Glomerular endothelial cell (primary cell): ENCODE measurements around the gene GFPT1. TPM values are rescaled to one million over a fixed set of nuclear protein-coding genes. Genes with fewer than 3 reads are reported as not detected.
"Not testable (repeated sequence)": the region's sequence is repeated elsewhere in the genome, so short reads cannot be mapped to it uniquely, and the experiment has no call there.

Experiments used
- DNase-seq: peaks from one replicate; pipeline ENCODE4 v3.0.0-alpha.2; 2011; ENCODE audit warnings: low read depth, low spot score; ENCODE audit errors: extremely low read depth
- total RNA-seq: library from RNA; depleted of rRNA; stranded (reverse); fragments of >200 nt; gene quantifications from 2 replicates; pipeline ENCODE4 v1.2.3, GENCODE V29; 2015

GFPT1 gene
- total RNA-seq, 1 donor from 2014 or later = 24.9 TPM

DNA sequence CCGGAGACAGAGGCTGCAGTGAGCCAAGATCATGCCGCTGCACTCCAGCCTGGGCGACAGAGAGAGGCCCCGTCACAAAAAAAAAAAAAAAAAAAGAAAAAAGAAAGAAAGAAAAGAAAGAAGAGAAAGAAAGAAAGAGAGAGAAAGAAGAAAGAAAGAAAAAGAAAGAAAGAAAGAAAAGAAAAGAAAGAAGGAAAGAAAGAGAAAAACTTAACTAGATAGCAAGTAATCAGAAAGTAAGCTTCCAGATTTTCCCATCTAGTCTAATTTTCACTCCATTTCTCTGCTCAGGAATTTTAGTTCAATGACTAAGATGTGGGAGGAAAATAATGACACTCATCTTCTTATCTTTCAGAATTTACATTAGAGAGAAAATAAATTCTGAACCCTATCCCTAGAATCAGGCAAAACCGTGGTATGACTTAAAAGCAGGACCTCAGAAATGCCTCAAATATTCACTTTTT is 2.4 kb downstream of the GFPT1 start:
- no peak for DNase-seq

DNA sequence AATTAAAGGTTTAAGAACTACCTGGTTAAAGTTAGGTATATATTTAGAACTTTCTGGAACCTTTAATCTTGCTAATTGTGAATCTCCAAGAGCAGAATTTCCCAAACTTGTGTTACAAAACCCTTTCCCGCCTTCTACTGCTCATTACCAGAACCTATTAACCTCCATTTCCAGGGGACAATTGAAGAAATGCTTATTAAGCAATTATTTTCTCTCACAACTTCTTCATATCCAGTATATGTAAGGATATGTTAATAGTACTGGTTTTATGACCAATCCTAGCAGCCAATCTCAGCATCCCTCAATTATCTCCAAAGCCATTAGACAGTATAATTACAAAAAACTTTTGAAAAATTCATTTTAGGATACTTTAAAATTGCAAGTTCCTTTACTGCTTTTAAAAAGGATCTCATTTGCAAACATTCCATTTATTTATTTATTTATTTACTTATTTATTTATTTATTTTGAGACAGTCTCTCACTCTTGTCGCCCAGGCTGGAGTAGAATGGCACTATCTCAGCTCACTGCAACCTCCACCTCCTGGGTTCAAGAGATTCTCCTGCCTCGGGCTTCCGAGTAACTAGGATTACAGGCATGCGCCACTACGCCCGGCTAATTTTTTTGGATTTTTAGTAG is 3.7 kb downstream of the GFPT1 start:
- no peak for DNase-seq

GRCh38 chr2:69382547-69382946 is 4.5 kb downstream of the GFPT1 start:
- no peak for DNase-seq

- DNase-seq = no peak
Observed at GRCh38 chr2:69381337-69381737, 5.7 kb downstream of the GFPT1 start.

- DNase-seq = no peak
Observed at GRCh38 chr2:69380072-69380917, 6.7 kb downstream of the GFPT1 start.

DNA sequence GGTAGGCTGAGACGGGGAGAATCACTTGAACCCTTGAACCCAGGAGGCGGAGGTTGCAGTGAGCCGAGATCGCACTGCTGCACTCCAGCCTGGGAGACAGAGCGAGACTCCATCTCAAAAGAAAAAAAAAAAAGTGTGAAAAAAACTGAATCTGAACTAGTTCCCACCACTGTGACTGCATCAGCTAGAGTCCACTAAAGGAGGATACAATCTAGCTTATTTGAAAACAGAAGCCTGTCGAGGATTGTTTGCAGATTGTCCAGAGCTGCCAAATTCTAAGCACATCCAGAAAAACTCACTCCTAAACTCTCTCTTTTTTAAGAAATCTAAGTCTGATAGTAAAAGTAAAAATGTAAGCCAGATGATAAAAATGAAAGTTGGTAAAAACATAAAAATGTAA is 10.6 kb downstream of the GFPT1 start:
- DNase-seq = no peak

- DNase-seq = no peak
Observed at GRCh38 chr2:69375494-69376353, 11.3 kb downstream of the GFPT1 start.

DNA sequence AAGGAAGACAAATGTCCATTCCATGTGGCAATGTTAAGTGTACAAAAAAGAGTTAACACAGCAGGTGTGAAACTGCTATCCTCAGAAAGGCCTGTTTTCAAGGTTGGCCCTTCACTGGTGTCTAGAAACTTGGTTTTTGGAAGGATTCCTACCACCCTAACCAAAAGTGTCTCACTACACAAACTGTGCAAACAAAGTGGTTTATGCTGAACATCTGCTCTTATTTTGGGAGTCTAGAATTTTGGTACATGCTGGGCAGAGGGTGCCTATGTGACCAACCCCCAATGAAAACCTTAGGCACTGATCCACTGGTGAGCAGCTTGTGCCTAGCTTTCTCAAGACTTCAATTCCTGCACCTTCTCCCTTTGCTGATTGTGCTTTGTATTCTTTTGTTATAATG is 14.3 kb downstream of the GFPT1 start:
- DNase-seq = no peak

- no peak for DNase-seq
Observed at GRCh38 chr2:69369802-69370201, 17.2 kb downstream of the GFPT1 start.

DNA sequence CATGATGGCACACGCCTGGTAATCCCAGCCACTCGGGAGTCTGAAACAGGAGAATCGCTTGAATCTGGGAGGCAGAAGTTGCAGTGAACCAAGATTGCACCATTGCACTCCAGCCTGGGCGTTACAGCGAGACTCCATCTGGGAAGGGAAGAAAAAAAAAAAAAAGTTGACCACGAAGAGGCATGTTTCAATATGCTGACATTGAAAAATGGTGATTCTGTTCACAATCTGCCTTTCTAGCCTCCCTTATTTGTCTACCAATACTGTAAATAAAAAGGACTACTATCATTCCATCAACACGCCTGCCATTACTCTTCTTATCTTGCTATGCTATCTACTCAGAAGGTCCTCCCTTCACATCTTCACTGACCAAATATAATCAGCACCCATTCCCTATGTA is 18.4 kb downstream of the GFPT1 start:
- DNase-seq = no peak

- DNase-seq = no peak
Observed at GRCh38 chr2:69359371-69359770, 27.7 kb downstream of the GFPT1 start.

GRCh38 chr2:69358914-69359313 is 28.1 kb downstream of the GFPT1 start:
- DNase-seq = no peak

DNA sequence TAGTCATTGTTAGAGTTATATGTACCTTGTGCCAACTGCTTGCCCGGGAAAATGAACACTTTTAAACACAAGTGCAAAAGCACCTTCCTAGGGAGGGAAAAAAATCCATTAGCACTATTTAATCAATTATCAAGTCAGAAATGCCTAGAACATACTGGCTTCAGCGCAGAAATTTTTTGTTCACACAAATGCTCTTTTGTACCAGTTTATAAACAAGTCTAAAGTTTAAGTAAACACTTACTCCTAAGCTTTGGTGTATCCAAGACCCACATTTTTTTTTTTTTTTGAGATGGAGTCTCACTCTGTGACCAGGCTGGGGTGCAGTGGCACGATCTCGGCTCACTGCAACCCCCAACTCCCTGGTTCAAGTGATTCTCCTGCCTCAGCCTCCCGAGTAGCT is 30.6 kb downstream of the GFPT1 start:
- no peak for DNase-seq

DNA sequence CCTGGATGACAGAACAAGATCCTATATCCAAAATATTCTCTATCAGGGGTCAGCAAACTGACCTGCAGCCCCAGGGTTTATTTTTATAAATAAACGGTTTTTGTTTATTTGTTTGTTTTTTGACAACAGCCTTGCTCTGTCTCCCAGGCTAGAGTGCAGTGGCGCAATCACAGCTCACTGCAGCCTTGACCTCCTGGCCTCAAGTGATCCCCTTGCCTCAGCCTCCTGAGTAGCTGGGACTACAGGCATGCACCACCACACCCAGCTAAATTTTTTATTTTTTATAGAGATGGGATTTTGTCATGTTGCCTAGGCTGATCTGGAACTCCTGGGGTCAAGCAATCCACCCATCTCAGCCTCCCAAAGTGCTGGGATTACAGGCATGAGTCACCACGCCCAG is 32.1 kb downstream of the GFPT1 start:
- DNase-seq = not testable (repeated sequence)

DNA sequence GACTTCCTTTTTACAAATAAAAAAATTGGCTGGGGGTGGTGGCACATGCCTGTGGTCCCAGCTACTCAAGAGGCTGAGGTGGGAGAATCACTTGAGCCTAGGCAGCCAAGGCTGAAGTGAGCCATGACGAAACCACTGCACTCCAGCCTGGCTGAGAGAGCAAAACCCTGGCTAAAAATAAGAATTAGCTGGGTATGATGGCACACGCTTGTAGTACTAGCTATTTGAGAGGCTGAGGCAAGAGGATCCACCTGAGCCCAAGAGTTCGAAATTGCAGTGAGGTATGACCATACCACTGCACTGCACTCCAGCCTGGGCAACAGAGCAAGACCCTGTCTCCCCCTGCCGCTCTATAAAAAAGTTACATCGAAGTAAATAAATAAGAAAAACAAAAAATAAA is 33.7 kb downstream of the GFPT1 start:
- no peak for DNase-seq

DNA sequence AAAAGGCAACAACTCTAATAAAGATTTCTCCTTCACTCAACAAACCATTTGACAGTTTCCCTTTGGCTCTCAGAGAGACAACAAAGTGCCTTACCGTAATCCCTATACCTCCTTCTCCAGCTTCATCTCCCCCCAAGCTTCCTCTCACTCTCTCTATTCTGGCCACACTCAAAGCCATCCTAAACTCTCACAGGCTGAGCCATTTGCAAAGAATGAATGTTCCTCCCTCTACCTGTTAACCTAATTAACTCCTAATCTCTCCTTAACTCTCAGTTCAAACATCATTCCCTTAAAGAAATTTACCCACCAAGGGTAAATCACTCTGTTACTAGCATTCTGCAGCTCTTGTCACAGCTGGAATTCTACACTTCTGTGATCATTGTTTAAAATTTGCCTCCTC is 38.2 kb downstream of the GFPT1 start:
- DNase-seq = no peak

DNA sequence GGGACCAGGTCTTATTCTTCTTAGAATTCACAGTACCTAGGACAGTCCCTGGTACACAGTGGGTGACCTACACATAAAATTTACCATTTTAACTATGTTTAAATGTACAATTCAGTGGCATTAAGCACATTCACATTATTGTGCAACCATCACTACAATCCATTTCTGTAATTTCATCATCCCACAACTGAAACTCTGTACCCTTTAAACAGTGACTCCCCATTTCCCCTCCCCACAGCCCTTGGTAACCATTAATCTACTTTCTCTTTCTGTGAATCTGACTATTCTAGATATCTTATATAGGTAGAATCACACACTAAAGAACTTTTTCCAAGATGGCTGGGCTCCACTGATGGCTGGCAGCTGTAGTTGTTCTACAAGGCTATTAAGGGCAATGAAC is 41.6 kb downstream of the GFPT1 start:
- no peak for DNase-seq

DNA sequence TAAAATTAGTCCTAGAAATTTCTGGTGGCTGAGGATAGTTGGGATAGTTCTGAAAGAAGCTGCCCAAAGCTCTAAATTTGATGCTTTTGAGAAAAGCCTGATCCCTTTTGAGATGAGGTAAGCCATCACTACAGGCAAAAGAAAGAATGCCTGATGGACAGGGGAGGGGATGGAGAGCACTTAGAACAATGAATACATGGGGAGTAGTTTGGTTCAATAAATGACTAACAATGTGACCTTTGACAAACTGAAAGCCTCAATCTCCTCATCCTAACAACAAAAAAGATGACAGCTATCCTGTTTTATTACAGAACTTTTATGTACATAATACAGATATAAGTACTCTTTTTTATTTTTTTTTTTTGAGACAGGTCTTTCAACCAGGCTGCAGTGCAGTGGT is 42.7 kb downstream of the GFPT1 start:
- DNase-seq = no peak

DNA sequence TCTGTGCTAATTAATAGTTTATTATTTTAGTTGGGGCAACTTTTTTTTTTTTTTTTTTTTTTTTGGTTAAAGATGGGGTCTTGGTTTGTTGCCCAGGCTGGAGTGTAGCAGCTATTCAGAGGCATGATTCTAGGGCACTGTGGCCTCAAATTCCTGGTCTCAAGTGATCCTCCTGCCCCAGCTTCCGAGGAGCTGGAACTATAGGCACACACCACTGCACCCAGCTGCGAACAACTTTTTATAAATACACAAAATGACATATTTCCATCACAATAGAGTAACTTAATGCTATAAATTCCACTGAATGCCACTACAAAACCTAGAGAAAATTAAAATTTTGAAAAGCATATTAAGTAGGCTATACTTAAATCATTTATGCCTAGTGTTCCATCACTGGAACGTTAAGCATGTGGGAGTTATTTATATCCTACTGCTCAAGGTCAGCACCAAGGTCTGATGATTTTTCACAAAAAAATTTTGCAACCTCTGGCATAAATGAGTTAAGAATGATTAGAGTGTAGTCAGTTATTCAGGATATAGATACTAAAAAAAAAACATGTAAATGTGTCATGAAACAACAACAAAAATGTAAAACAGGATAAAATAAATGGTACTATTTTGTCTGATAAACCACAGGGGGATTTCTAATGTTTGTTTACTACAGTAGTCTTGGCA is 46.8 kb downstream of the GFPT1 start:
- no peak for DNase-seq

GRCh38 chr2:69335311-69335710 is 51.7 kb downstream of the GFPT1 start:
- DNase-seq = no peak

DNA sequence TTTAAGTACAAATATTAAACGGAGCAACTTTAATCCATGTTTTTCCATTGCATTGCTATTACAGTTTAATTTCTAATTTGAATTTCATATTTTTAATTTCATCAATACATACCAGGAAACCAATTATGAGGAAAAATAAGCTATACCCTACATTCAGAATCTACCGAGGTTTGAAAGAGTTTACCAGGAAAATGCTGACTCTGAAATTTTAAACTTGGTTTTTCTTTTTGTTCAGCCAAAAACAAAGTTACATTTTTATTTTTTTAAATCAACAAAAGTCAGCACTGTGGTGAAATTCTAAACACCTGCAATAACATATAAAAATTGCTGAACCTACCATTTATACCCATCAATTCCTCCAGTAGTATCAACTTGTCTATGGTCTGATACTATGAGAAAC is 53.7 kb downstream of the GFPT1 start:
- no peak for DNase-seq
